AG10803 (cell line): ENCODE measurements around the gene TMCO4.
A peak's percentile ranks its signal among the peaks of the same experiment; 100 is the strongest.

Experiments used
- DNase-seq: peaks from one replicate; pipeline ENCODE4 v3.0.0; 2010; ENCODE audit warnings: low read depth
- H3K4me3 ChIP-seq: 2 replicates; pipeline ENCODE4 v1.5.1; 2011; ENCODE audit warnings: mild to moderate bottlenecking, low read length, control low read depth
- TF ChIP-seq, protein P1 (sequence below): conservative IDR thresholded peaks from 2 replicates; pipeline ENCODE4 v1.5.1; 2011; ENCODE audit warnings: mild to moderate bottlenecking, low read length, control low read depth, inconsistent platforms

TMCO4 gene

DNA sequence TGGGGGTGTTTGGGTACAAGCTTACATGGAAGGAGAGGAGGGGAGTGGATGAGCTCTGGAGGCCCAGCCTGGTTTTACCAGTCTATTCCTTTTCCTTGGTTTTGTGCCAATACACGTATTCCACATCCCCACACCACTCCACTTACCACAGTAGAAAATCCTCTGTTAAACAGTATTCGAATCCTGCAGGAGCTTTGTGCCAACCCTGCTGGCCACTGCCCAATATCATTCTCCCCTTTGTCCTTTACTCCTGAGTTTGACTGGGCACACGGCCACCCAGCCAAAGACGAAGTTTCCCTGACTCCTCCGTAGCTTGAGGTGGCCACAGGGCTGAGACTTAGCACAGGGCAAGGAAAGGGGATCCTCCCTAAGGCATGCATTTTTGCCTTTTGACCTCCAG lies 61.6 kb downstream of the TMCO4 start:
- TF ChIP-seq, protein P1, sequence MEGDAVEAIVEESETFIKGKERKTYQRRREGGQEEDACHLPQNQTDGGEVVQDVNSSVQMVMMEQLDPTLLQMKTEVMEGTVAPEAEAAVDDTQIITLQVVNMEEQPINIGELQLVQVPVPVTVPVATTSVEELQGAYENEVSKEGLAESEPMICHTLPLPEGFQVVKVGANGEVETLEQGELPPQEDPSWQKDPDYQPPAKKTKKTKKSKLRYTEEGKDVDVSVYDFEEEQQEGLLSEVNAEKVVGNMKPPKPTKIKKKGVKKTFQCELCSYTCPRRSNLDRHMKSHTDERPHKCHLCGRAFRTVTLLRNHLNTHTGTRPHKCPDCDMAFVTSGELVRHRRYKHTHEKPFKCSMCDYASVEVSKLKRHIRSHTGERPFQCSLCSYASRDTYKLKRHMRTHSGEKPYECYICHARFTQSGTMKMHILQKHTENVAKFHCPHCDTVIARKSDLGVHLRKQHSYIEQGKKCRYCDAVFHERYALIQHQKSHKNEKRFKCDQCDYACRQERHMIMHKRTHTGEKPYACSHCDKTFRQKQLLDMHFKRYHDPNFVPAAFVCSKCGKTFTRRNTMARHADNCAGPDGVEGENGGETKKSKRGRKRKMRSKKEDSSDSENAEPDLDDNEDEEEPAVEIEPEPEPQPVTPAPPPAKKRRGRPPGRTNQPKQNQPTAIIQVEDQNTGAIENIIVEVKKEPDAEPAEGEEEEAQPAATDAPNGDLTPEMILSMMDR = no peak
- no peak overlapping the region for H3K4me3 ChIP-seq
- DNase-seq = no peak

DNA sequence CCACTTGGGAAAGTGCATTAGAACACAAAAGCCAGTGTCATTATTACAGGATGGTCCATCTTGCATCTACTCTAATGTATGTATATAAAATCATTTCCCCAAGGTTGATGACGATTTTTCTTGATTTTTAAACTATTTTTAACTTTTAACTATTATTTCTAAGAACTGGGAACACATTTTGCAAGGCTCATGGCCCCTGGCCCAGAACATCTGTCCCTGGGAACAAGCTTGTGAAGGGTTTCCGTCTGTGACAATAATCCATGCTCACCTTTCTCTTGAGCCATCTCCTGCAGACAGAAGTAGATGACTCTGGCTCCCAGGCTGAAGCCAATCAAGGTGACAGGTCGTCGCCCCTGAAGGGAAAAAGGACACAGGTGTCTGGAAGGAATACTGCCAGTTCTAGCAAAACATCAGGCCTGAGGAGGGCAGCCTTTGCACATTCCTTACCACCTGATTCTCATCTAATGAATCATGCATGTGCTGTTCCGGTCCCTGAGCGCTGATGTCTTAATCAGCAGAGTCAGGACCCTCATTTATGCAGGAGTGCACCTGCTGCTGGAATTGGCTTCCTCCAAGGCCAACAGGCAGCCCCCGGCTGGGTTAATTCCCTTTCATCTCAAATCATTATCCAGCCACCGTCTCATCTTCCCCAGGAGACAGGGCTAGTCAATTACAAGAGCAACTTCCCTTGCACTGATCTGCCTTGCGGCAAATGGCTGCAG lies 62.5 kb downstream of the TMCO4 start:
- H3K4me3 ChIP-seq = no peak overlapping the region
- no peak for DNase-seq
- TF ChIP-seq, protein P1 = peak; percentile 5; the same call in 1 of the 2 replicates

DNA sequence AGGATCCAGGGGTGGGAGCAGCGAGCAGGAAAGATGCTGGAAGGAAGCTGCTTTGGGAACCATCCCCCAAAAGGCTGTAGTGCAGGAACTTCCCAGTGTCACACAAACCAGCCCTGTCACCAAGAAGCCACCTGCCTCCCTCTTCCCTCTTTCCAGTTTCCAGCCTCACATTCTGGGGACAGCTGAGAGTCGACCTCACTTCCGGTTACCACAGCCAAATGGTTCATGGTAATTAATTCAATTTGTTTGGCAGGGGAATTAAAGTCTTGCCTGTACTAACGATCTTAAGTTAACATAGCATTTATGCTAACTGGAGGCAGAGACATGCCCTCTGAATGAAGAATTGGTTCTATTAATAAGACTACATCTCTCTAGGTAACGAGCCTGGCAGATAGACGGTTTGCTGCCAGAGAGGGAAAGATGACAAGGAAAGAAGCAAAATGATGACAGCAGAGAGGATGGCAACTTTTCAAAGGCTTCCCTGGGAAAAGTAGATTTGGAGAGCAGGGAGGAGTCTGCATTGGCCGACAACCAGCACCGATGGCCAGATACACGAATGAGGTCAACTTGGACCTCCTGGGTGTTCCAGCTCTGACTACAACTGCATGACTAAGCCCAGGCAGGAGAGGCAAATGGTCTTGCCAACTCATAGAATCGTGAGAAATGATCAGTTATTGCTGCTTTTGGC lies 64.1 kb downstream of the TMCO4 start:
- TF ChIP-seq, protein P1 = no peak
- no peak overlapping the region for H3K4me3 ChIP-seq
- peak; percentile 98 for DNase-seq

DNA sequence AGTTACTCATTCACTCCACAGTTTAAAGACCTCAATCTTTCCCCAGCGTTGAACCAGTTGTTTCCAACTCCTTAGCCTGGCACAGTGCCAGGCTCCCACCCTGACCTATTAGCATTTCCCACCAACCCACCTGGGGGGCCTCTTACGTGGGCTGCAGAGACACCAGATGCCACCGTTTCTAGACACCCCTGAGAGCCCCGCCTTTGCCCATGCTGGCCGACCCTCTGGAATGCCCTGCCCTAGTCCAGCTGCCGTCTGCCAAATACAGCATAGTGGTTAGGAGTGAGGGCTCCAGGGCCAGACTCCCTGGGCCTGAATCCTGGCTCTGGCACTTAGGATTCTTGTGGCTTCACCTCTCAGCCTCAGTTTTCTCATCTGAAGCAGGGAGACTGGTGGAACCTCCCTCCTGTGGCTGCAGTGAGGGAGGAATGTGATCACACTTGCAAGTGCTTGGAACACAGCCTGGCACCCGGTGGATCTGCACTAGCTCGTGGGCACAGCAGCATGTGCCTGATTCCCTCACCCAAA lies 65.2 kb downstream of the TMCO4 start:
- TF ChIP-seq, protein P1 = peak; percentile 12; the same call in 1 of the 2 replicates
- peak; percentile 81 for DNase-seq
- H3K4me3 ChIP-seq = no peak overlapping the region

DNA sequence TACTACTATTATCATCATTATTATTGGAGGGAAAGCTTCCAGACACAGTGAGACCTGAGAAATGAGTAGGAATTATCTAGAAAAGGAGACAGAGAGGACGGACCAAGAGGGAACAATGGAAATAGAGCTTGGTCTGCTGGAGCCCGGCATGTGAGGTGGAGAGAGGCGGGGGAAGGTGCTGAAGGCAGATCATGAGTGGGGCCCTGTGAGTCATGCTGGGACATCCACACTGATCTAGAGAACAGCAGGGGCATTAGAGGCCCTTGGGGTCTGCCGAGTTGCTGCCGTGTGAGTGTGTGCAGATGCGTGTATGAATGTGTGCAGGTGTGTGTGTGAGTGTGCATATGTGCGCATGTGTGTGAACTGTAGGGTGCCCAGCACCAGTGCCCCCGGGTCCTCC lies 65.7 kb downstream of the TMCO4 start:
- TF ChIP-seq, protein P1 = no peak
- H3K4me3 ChIP-seq = no peak overlapping the region
- no peak for DNase-seq

DNA sequence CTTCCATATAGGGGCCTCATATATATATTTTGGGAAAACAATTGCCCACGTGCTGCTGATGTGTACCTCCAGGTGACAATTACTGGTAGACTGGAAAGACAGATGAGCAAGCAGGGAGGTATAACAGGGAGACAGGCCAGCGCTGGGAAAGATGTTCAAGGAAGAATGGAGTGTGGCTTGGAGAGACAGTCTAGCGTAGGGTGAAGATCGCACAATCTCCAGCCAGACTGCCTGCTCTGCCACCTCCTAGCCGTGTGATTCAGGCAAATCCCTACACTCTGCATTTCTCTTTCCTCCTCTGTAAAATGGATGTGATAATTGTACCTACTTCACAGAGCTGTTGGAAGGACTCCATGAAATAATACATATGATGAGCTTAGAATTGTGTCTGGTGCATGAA lies 66.1 kb downstream of the TMCO4 start:
- DNase-seq = no peak
- H3K4me3 ChIP-seq = no peak overlapping the region
- TF ChIP-seq, protein P1 = no peak
